Esophagus squamous epithelium (tissue), 4 donors: ENCODE measurements around the gene KMT2C.
"Not testable (repeated sequence)": the region's sequence is repeated elsewhere in the genome, so short reads cannot be mapped to it uniquely, and the experiment has no call there.

Experiments
- CTCF ChIP-seq, 6 experiments: fragments of 450-650 bp in 4 of 6; fragments of 200-600 bp in 2 of 6; sonication (generic) in 2 of 6; IDR thresholded peaks; one replicate each; pipeline ENCODE4 v1.5.1; 2016 to 2019; ENCODE audit warnings: antibody characterized with exemption in 6 of 6, mild to moderate bottlenecking in 4 of 6, moderate library complexity in 4 of 6
- POLR2A ChIP-seq, 4 donors: fragments of 450-650 bp; IDR thresholded peaks; one replicate each; pipeline ENCODE4 v1.6.1; 2017; ENCODE audit warnings: antibody characterized with exemption in 4 of 4, mild to moderate bottlenecking in 4 of 4, moderate library complexity in 3 of 4

GRCh38 chr7:152469576-152469975, 33.8 kb upstream of the KMT2C start:
- not testable (repeated sequence) for TF ChIP-seq CTCF, POLR2A (IDR thresholded peaks at IDR 0.05)
